GM12865 (cell line): ENCODE results near the gene HABP4.

ENCODE experiments used
- DNase-seq: peaks from one replicate; pipeline ENCODE4 v3.0.0; 2010; ENCODE audit warnings: low read depth
- H3K4me3 ChIP-seq: 2 replicates; pipeline ENCODE4 v1.5.1; 2011; ENCODE audit warnings: mild to moderate bottlenecking, low read depth, low read length, control low read depth
- CTCF ChIP-seq: IDR thresholded peaks from 2 replicates; pipeline ENCODE4 v1.5.1; 2011; ENCODE audit warnings: low read length, control low read depth, low read depth, inconsistent platforms; ENCODE audit not compliant: insufficient read depth; ENCODE audit errors: missing control alignments

The HABP4 gene

GRCh38 chr9:96519095-96519494, 69.1 kb downstream of the HABP4 start:
- no peak overlapping the region for H3K4me3 ChIP-seq
- no peak for TF ChIP-seq CTCF
- no peak for DNase-seq

DNA sequence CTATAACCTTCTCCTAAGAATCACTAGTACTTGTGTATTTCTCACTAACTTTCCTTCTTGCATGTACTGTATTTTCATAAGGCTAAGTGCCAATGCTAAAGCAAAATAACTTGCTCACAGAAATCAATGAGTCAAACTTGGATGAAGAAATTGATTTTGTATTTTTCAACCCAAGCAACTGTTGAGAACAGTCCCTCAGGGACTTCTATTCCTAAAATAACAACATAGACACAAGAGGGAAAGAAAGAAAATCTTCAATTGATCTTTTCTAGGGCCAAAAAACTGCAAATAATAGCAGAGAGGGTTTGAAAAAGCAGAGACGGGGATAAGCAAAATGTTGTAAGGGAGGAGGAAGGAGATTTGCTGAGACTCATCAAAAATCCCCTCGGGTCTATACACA, 69.8 kb downstream of the HABP4 start:
- DNase-seq, result no peak
- no peak overlapping the region for H3K4me3 ChIP-seq

DNA sequence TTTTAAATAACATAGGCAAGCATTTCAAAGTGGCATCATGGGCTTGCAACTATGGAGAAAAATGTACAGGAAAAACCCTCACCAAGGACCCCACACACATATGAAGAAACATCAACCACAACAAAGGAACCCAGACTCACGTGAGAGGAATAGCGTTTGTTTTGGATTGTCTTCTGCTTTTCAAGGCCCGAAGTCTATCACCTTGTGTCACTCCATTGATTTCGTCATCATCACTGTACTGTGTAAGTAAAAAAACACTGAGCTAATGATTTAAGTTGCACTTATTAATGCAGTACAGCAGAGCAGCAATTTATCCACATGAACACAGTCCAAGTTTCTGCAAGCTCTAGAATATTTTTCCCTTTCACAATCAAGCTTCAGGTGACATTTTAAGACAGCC, 72.4 kb downstream of the HABP4 start:
- no peak for TF ChIP-seq CTCF
- no peak overlapping the region for H3K4me3 ChIP-seq
- no peak for DNase-seq

More for the DNA sequence above, 69.8 kb downstream of the HABP4 start:
- TF ChIP-seq CTCF, result no peak

- no peak for TF ChIP-seq CTCF
- H3K4me3 ChIP-seq, result no peak overlapping the region
- no peak for DNase-seq
Measured at GRCh38 chr9:96523374-96523773, 73.4 kb downstream of the HABP4 start.

GRCh38 chr9:96524045-96524444, 74.1 kb downstream of the HABP4 start:
- no peak overlapping the region for H3K4me3 ChIP-seq
- no peak for TF ChIP-seq CTCF
- no peak for DNase-seq

DNA sequence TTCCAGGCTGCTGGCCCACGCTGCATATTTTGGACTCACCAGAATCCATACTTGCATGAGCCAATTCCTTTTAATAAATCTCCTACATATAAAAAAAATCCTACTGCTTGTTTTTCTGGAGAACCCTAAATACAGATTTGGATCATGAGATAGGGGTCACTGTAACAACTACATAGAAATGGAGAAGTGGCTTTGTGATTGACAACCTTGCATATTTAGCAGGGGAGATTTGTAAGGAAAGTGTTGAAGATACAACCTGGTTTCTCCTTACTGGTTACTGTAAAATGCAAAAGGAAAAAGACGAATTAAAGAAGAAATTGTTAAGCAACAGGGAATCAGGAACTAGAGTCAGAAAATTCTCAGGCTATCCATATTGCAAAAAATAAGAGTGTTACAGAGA, 74.8 kb downstream of the HABP4 start:
- no peak for DNase-seq
- no peak for TF ChIP-seq CTCF
- H3K4me3 ChIP-seq, result no peak overlapping the region

GRCh38 chr9:96532173-96532572, 82.2 kb downstream of the HABP4 start:
- no peak overlapping the region for H3K4me3 ChIP-seq
- DNase-seq, result no peak
- no peak for TF ChIP-seq CTCF
